ENCODE data around the gene OASL. TPM values are rescaled to one million over a fixed set of nuclear protein-coding genes. Genes with fewer than 3 reads are reported as not detected.
"Not testable (repeated sequence)": the region's sequence is repeated elsewhere in the genome, so short reads cannot be mapped to it uniquely, and the experiment has no call there.

Gene OASL
- total RNA-seq, 1 experiment from 2014 or later, result 1.7 TPM

DNA sequence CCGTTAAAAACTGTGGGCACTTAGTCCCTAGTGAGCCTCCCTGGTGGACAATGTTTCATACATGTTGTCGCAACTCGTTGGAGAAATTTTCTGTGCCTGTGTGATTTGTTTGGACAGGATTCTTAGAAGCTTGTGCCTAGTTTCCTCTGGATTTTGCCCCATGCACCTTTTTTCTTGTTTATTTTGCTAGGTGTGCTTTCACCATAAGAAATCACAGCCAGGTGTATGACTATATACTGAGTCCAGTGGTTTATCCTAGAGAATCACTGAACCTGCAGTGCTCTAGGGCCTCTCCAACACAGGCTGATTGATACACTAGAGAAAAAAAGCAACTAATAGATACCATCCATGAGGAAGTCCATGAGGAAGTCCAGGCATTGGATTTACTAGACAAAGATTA, 33.1 kb upstream of the OASL start:
- no peak overlapping the region for H3K4me2 ChIP-seq
- no peaks in the 10 kb centered on the region for H3K9me2 ChIP-seq (ENCODE audit: insufficient read depth)
- no peak overlapping the region for H3K4me3 ChIP-seq
- H3K9me3 ChIP-seq (ENCODE audit: insufficient read depth, low read depth), result no peaks in the 10 kb centered on the region
- TF ChIP-seq EZH2 (IDR thresholded peaks at IDR 0.05; ENCODE audit: low read depth), result no peak
- TF ChIP-seq, protein P1, sequence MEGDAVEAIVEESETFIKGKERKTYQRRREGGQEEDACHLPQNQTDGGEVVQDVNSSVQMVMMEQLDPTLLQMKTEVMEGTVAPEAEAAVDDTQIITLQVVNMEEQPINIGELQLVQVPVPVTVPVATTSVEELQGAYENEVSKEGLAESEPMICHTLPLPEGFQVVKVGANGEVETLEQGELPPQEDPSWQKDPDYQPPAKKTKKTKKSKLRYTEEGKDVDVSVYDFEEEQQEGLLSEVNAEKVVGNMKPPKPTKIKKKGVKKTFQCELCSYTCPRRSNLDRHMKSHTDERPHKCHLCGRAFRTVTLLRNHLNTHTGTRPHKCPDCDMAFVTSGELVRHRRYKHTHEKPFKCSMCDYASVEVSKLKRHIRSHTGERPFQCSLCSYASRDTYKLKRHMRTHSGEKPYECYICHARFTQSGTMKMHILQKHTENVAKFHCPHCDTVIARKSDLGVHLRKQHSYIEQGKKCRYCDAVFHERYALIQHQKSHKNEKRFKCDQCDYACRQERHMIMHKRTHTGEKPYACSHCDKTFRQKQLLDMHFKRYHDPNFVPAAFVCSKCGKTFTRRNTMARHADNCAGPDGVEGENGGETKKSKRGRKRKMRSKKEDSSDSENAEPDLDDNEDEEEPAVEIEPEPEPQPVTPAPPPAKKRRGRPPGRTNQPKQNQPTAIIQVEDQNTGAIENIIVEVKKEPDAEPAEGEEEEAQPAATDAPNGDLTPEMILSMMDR (conservative IDR thresholded peaks at IDR 0.05), result no peak
- ChIA-PET CTCF (interaction anchor here (0.6 kb wide), 1 partner anchor 12 kb away, joined by 3 read pairs; no protein-coding TSS in a partner anchor), POLR2A (ENCODE audit: unreplicated experiment) (no interaction called here)
- no peaks in the 10 kb centered on the region for H3K79me2 ChIP-seq (ENCODE audit: low read depth)
- no peak overlapping the region for H2AFZ ChIP-seq
- H4K20me1 ChIP-seq (ENCODE audit: insufficient read depth), result no peaks in the 10 kb centered on the region
- no peaks in the 10 kb centered on the region for H3K36me3 ChIP-seq (ENCODE audit: low read depth)
- no peaks in the 10 kb centered on the region for H3K27me3 ChIP-seq (ENCODE audit: insufficient read depth, low read depth)
- H3K27ac ChIP-seq, result no peak overlapping the region
- intact Hi-C loops (cut with micrococcal nuclease; ENCODE audit: unreplicated experiment), result no loop called here
- H3F3A ChIP-seq (ENCODE audit: insufficient read depth, low read depth), result no peaks in the 10 kb centered on the region
- no TSS peak for BruUV-seq (replicated peaks)
- no peaks in the 10 kb centered on the region for H3K4me1 ChIP-seq (replicated peaks; ENCODE audit: insufficient read depth)
- no peak for DNase-seq

DNA sequence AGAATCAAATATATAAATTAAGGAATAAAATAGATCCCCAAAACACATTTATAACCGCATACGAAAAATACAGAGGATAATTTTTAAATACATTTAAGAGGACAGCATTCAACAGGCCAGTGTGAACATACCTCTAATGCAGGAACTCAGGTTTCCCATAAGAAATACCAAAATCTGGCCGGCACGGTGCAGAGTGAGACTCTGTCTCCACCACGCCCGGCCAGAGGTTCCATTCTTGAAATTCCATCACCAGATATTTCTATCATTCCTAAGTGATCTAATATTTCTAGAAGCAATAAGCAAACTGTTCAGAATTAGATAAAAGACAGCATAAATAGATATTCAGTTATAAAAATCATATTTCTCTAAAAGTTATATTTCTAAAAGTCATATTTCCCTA, 30.2 kb upstream of the OASL start:
- Histone ChIP-seq H4K20me1 (ENCODE audit: insufficient read depth) (no peaks in the 10 kb centered on the region), H3K4me1 (replicated peaks; ENCODE audit: insufficient read depth) (no peaks in the 10 kb centered on the region), H3K4me2 (no peak overlapping the region), H3K4me3 (no peak overlapping the region), H3K27me3 (ENCODE audit: insufficient read depth, low read depth) (no peaks in the 10 kb centered on the region), H3F3A (ENCODE audit: insufficient read depth, low read depth) (no peaks in the 10 kb centered on the region; the same call in 1 of the 2 replicates), H2AFZ (no peak overlapping the region), H3K27ac (no peak overlapping the region), H3K9me2 (ENCODE audit: insufficient read depth) (no peaks in the 10 kb centered on the region), H3K36me3 (ENCODE audit: low read depth) (no peaks in the 10 kb centered on the region), H3K9me3 (ENCODE audit: insufficient read depth, low read depth) (no peaks in the 10 kb centered on the region), H3K79me2 (ENCODE audit: low read depth) (no peaks in the 10 kb centered on the region)
- intact Hi-C loops (cut with micrococcal nuclease; ENCODE audit: unreplicated experiment), result loop anchor here (2.0 to 10.0 kb wide), 3 partner anchors 38 to 616 kb away; no protein-coding TSS in a partner anchor
- no TSS peak for BruUV-seq (replicated peaks)
- ChIA-PET POLR2A (ENCODE audit: unreplicated experiment) (no interaction called here), CTCF (no interaction called here)
- peak in 1 of 2 experiments; percentile 4 for DNase-seq
- TF ChIP-seq, protein P1 (conservative IDR thresholded peaks at IDR 0.05), result no peak
- TF ChIP-seq EZH2 (IDR thresholded peaks at IDR 0.05; ENCODE audit: low read depth), result no peak

DNA sequence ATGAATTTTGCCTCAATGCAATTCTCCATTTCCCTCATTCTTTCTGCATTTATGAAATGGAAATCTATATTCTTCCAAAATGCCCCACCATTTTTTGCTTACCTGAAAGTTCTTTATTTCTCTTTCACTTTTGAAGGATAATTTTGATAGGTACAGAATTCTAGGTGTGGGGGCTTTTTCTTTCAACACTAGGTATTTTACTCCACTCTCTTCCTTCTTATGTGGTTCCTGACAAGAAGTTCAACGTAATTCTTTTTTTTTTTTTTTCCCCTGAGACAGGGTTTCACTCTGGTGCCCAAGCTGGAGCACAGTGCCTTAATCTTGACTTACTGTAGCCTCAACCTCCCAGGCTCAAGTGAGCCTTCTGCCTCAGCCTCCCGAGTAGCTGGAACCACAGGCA, 26.3 kb upstream of the OASL start:
- Histone ChIP-seq H3K36me3 (ENCODE audit: low read depth) (no peaks in the 10 kb centered on the region), H3F3A (ENCODE audit: insufficient read depth, low read depth) (no peaks in the 10 kb centered on the region; the same call in 1 of the 2 replicates), H3K27me3 (ENCODE audit: insufficient read depth, low read depth) (no peaks in the 10 kb centered on the region), H3K4me3 (no peak overlapping the region), H4K20me1 (ENCODE audit: insufficient read depth) (no peaks in the 10 kb centered on the region), H3K4me2 (no peak overlapping the region), H2AFZ (no peak overlapping the region), H3K9me3 (ENCODE audit: insufficient read depth, low read depth) (no peaks in the 10 kb centered on the region), H3K27ac (no peak overlapping the region), H3K9me2 (ENCODE audit: insufficient read depth) (no peaks in the 10 kb centered on the region), H3K79me2 (ENCODE audit: low read depth) (no peaks in the 10 kb centered on the region), H3K4me1 (replicated peaks; ENCODE audit: insufficient read depth) (0 out of 2 replicates have a peak, but pooled peaks cover 1% of the 10 kb centered on the region)
- POLR2A ChIA-PET (ENCODE audit: unreplicated experiment), result no interaction called here
- no TSS peak for BruUV-seq (replicated peaks)
- CTCF ChIA-PET, result interaction anchor here (0.6 kb wide), 1 partner anchor 14 kb away, joined by 11 read pairs; no protein-coding TSS in a partner anchor
- no peak for DNase-seq
- intact Hi-C loops (cut with micrococcal nuclease; ENCODE audit: unreplicated experiment), result loop anchor here (10.0 kb wide), 1 partner anchor 619 kb away; no protein-coding TSS in a partner anchor
- TF ChIP-seq EZH2 (IDR thresholded peaks at IDR 0.05; ENCODE audit: low read depth), result no peak
- TF ChIP-seq, protein P1 (conservative IDR thresholded peaks at IDR 0.05), result no peak

DNA sequence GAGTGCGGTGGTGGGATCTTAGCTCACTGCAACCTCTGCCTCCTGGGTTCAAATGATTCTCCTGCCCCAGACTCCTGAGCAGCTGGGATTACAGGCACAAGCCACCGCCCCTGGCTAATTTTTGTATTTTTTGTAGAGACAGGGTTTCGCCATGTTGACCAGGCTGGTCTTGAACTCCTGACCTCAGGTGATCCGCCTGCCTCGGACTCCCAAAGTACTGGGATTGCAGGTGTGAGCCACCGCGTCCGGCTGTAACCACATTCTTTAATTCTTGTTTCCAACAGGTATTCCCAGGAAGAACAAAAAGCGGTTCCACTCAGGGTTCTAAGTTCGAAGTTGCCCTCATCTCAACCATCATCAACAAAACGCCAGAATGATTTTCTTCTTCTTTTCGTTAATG, 25.5 kb upstream of the OASL start:
- H3K4me2 ChIP-seq; H4K20me1 ChIP-seq (ENCODE audit: insufficient read depth); H3K4me1 ChIP-seq (replicated peaks; ENCODE audit: insufficient read depth); H3K27me3 ChIP-seq (ENCODE audit: insufficient read depth, low read depth); BruUV-seq (replicated peaks); H3K9me2 ChIP-seq (ENCODE audit: insufficient read depth); H3F3A ChIP-seq (ENCODE audit: insufficient read depth, low read depth); DNase-seq; H3K27ac ChIP-seq; H3K36me3 ChIP-seq (ENCODE audit: low read depth); POLR2A ChIA-PET (ENCODE audit: unreplicated experiment); H2AFZ ChIP-seq; H3K4me3 ChIP-seq; H3K79me2 ChIP-seq (ENCODE audit: low read depth); H3K9me3 ChIP-seq (ENCODE audit: insufficient read depth, low read depth): not testable (repeated sequence)
- CTCF ChIA-PET, result interaction anchor here (0.6 kb wide), 2 partner anchors 14 to 166 kb away, joined by 3 to 11 read pairs; no protein-coding TSS in a partner anchor
- intact Hi-C loops (cut with micrococcal nuclease; ENCODE audit: unreplicated experiment), result loop anchor here (10.0 kb wide), 1 partner anchor 620 kb away; no protein-coding TSS in a partner anchor
